K562 (cell line): ENCODE measurements around the gene ZNF335. TPM values are rescaled to one million over a fixed set of nuclear protein-coding genes. Genes with fewer than 3 reads are reported as not detected.
A peak's percentile ranks its signal among the peaks of the same experiment; 100 is the strongest.

Experiments used
- ATAC-seq: fragments of 200-7000 bp; cut with Tn5 transposase; 3 replicates; pipeline ENCODE4 v1.9.1; 2020; ENCODE audit warnings: moderate library complexity
- BruUV-seq: library from RNA; stranded (reverse); fragments of 400-500 nt; replicated peaks from 2 replicates; lab custom pipeline; 2021; lab: Mats Ljungman, UMichigan
- CTCF ChIA-PET: fragments of 300-600 bp; formaldehyde crosslinking; extraction: SDS; loops from one replicate; lab custom pipeline; 2021; ENCODE audit warnings: low intra/inter-chr PET ratio; lab: Yijun Ruan, JAX
- POLR2A ChIA-PET: fragments of 300-600, 350-650 bp; sonication (Branson Sonifier 250); formaldehyde crosslinking; extraction: SDS; loops from one replicate; lab custom pipeline; 2021; ENCODE audit warnings: antibody characterized with exemption, inconsistent platforms; lab: Yijun Ruan, JAX
- DNase-seq, 4 experiments: peaks; one replicate each; pipeline versions ENCODE4 v3.0.0 to v3.0.0-alpha.2; 2011 to 2018; ENCODE audit warnings: low spot score in 3 of 4, mixed read lengths in 3 of 4; ENCODE audit errors: extremely low read depth in 1 of 4
- FAIRE-seq: peaks from 2 replicates; lab custom pipeline; 2011; peaks lifted over from hg19 to GRCh38; lab: Jason Lieb, UNC
- H2AFZ ChIP-seq: 2 replicates; pipeline ENCODE4 v1.6.0; 2011; ENCODE audit warnings: low read depth, low read length, control low read depth, inconsistent platforms
- H3K27ac ChIP-seq: fragments of 200-600 bp; 3 replicates; pipeline ENCODE4 v1.8.0; 2011; ENCODE audit warnings: low read depth, mild to moderate bottlenecking, control low read depth, inconsistent platforms, low read length, moderate library complexity, mixed read lengths; ENCODE audit errors: extremely low read depth
- H3K27me3 ChIP-seq, 2 experiments: fragments of 300-600 bp in 1 of 2; 2 replicates in 1 of 2; 3 replicates in 1 of 2; pipeline versions ENCODE4 v1.6.0 to v1.8.0; 2011; ENCODE audit warnings: inconsistent platforms in 2 of 2, low read length in 2 of 2, mild to moderate bottlenecking in 1 of 2, mixed read lengths in 1 of 2, moderate library complexity in 1 of 2; ENCODE audit not compliant: control insufficient read depth in 2 of 2, insufficient read depth in 2 of 2
- H3K36me3 ChIP-seq: fragments of 300-600 bp; 3 replicates; pipeline ENCODE4 v1.8.0; 2011; ENCODE audit warnings: mild to moderate bottlenecking, low read length, inconsistent platforms; ENCODE audit not compliant: control insufficient read depth, insufficient read depth
- H3K4me1 ChIP-seq, 2 experiments: fragments of 200-600 bp in 1 of 2; replicated peaks in 1 of 2; 2 replicates in 1 of 2; 3 replicates in 1 of 2; pipeline versions ENCODE4 v1.5.1 to v1.8.0; 2011; ENCODE audit warnings: inconsistent platforms in 2 of 2, low read length in 2 of 2, mild to moderate bottlenecking in 1 of 2, mixed read lengths in 1 of 2, moderate library complexity in 1 of 2; ENCODE audit not compliant: control insufficient read depth in 2 of 2, insufficient read depth in 2 of 2
- H3K4me2 ChIP-seq: 2 replicates; pipeline ENCODE4 v1.6.1; 2011; ENCODE audit warnings: low read length, control low read depth, inconsistent platforms, mixed read lengths; ENCODE audit not compliant: insufficient read depth
- H3K4me3 ChIP-seq: fragments of 200-600 bp; sonication (generic), shearing (Covaris generic); 2 replicates; pipeline ENCODE4 v1.5.1; 2016; ENCODE audit warnings: control low read depth, inconsistent platforms
- H3K79me2 ChIP-seq: fragments of 200-600 bp; 3 replicates; pipeline ENCODE4 v1.8.0; 2011; ENCODE audit warnings: low read length, inconsistent platforms; ENCODE audit not compliant: control insufficient read depth, insufficient read depth
- H3K9ac ChIP-seq, 2 experiments: 2 replicates each; pipeline versions ENCODE4 v1.6.0 to v1.6.1; 2011; ENCODE audit warnings: low read depth in 2 of 2, low read length in 2 of 2, control low read depth in 1 of 2, inconsistent platforms in 1 of 2, mild to moderate bottlenecking in 1 of 2, mixed read lengths in 1 of 2; ENCODE audit not compliant: insufficient read depth in 1 of 2
- H3K9me1 ChIP-seq: one replicate; pipeline ENCODE4 v1.6.0; 2011; ENCODE audit warnings: inconsistent platforms, mild to moderate bottlenecking, low read length, moderate library complexity; ENCODE audit not compliant: control insufficient read depth, insufficient read depth
- H3K9me3 ChIP-seq: replicated peaks from 2 replicates; pipeline ENCODE4 v1.5.1; 2011; ENCODE audit warnings: low read depth, low read length, inconsistent platforms; ENCODE audit not compliant: control insufficient read depth, insufficient read depth
- H4K20me1 ChIP-seq: replicated peaks from 2 replicates; pipeline ENCODE4 v1.6.1; 2011; ENCODE audit warnings: low read length, inconsistent platforms, mixed read lengths; ENCODE audit not compliant: control insufficient read depth, insufficient read depth
- E2F6 ChIP-seq, 2 experiments: IDR thresholded peaks; 2 replicates each; pipeline ENCODE4 v1.6.1; 2011; ENCODE audit warnings: borderline replicate concordance in 1 of 2, control low read depth in 1 of 2, low read depth in 1 of 2, low read length in 1 of 2, mild to moderate bottlenecking in 1 of 2, mixed read lengths in 1 of 2, moderate library complexity in 1 of 2; ENCODE audit not compliant: insufficient read depth in 1 of 2, insufficient read length in 1 of 2, poor library complexity in 1 of 2, severe bottlenecking in 1 of 2; ENCODE audit errors: extremely low read depth in 1 of 2
- NCOA6 ChIP-seq: fragments of 450-650 bp; IDR thresholded peaks from 2 replicates; pipeline ENCODE4 v1.6.1; 2017; ENCODE audit warnings: mild to moderate bottlenecking
- RBFOX2 ChIP-seq: fragments of 200-400 bp; formaldehyde crosslinking; IDR thresholded peaks from 2 replicates; pipeline ENCODE4 v1.6.1; 2017; ENCODE audit warnings: low read depth, mild to moderate bottlenecking, low read length, moderate library complexity
- ZBTB17 ChIP-seq: fragments of 450-650 bp; formaldehyde crosslinking; IDR thresholded peaks from 2 replicates; pipeline ENCODE4 v1.4.0; 2020; ENCODE audit warnings: mild to moderate bottlenecking
- ZFP36 ChIP-seq: fragments of 150-350 bp; IDR thresholded peaks from 2 replicates; pipeline ENCODE4 v1.6.1; 2018; ENCODE audit warnings: low read length, low read depth; ENCODE audit not compliant: partially characterized antibody
- ZNF584 ChIP-seq: fragments of 200-800 bp; sonication (Bioruptor generic); IDR thresholded peaks from 2 replicates; pipeline ENCODE4 v1.6.1; 2016; ENCODE audit warnings: low read depth, mild to moderate bottlenecking, missing genetic modification characterization, missing compliant biosample characterization
- WGBS: fragments of 100-300 bp; shearing (Covaris generic); methylation state at CpG from one replicate; pipeline ENCODE4 v1.1.6; 2016; ENCODE audit warnings: low coverage, mixed read lengths; ENCODE audit not compliant: insufficient coverage; ENCODE audit errors: missing lambda C conversion rate; 5-methylcytosine and 5-hydroxymethylcytosine counted together
- in situ Hi-C: fragments of 300-500 bp; cut with MboI; formaldehyde crosslinking; loops from 4 replicates; pipeline ENCODE4 v1.15.0; 2018; ENCODE audit warnings: inconsistent platforms, mixed read lengths
- intact Hi-C: fragments of 100-400 bp; cut with micrococcal nuclease; formaldehyde crosslinking; loops from 2 replicates; pipeline ENCODE4 v1.14.2; 2022
- polyA plus RNA-seq, 8 experiments: library from polyadenylated mRNA; depleted of rRNA in 4 of 8; stranded (reverse) in 5 of 8; unstranded in 3 of 8; fragments of >200 nt; fragmentation: Nextera tagmentation in 2 of 8; fragmentation: Illumina TruSeq in 1 of 8; extraction: Ambion mirVana in 2 of 8; extraction: Trizol in 1 of 8; gene quantifications; 2 replicates each; pipeline versions ENCODE4 v1.2.1 to v1.2.3, GENCODE V29; 2011 to 2014; ENCODE audit warnings: inconsistent platforms in 1 of 8, missing spikeins in 1 of 8
- total RNA-seq, 7 experiments: library from RNA; depleted of rRNA in 6 of 7; stranded (reverse); fragments of >200 nt in 6 of 7; fragmentation: Illumina TruSeq in 2 of 7; extraction: Trizol in 2 of 7; gene quantifications; 2 replicates each; pipeline versions ENCODE4 v1.2.1 to v1.2.3, GENCODE V29; 2011 to 2021; ENCODE audit warnings: low replicate concordance in 1 of 7

ZNF335 gene
- total and polyA plus RNA-seq, 9 of the 15 experiments (the other 6 are each of a cell fraction or from before 2014, with no cell fraction given): 0.39 to 16.0 (median 7.6) TPM

DNA sequence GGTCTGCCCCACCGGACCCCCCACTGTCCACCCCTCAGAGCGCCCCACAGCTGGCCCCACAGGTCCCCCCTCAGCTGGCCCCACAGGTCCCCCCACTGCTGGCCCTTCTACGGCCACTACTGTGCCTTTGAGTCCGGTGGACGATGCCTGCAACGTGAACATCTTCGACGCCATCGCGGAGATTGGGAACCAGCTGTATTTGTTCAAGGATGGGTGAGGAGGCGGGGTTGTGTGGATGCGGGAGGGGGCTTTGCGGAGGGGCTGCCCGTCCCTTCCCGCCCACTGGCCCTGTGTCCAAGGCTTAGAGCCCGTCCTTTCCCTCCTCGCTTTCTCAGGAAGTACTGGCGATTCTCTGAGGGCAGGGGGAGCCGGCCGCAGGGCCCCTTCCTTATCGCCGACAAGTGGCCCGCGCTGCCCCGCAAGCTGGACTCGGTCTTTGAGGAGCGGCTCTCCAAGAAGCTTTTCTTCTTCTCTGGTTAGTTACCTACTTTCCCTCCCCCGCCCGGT is 41.4 kb upstream of the ZNF335 start:
- FAIRE-seq: no peak
- intact Hi-C loops (loop anchor here (2.0 kb wide), 1 partner anchor 27 kb away; no protein-coding TSS in a partner anchor), in situ Hi-C loops (no loop called here)
- Histone ChIP-seq H3K27ac (no peak overlapping the region), H3K36me3 (no peaks in the 10 kb centered on the region), H4K20me1 (0 out of 2 replicates have a peak, but pooled peaks cover 2% of the 10 kb centered on the region), H3K79me2 (no peaks in the 10 kb centered on the region), H2AFZ (peak overlapping the region; percentile 92), H3K4me3 (peak overlapping the region; percentile 38; the same call in 1 of the 2 replicates), H3K9ac (0 out of 4 replicates have a peak overlapping the region, but pooled peaks of 1 of the 2 experiments have one; percentile 48), H3K4me1 (peaks cover 0 to 42% of the 10 kb centered on the region in 2 experiments; a peak in 2 of 5 replicates), H3K9me1 (no peaks in the 10 kb centered on the region), H3K9me3 (no peaks in the 10 kb centered on the region), H3K27me3 (peaks cover 15 to 31% of the 10 kb centered on the region in 2 experiments; a peak in 4 of 5 replicates), H3K4me2 (peak overlapping the region; percentile 77)
- CTCF ChIA-PET: interaction anchor here (0.6 to 2.2 kb wide), 5 partner anchors 19 to 336 kb away, joined by 3 to 18 read pairs (median 4); partner anchors contain the start of gene NCOA5
- no peak for DNase-seq
- POLR2A ChIA-PET: interaction anchor here (0.6 to 0.7 kb wide), 2 partner anchors 165 to 305 kb away, joined by 3 to 4 read pairs; no protein-coding TSS in a partner anchor
- no peak for ATAC-seq
- BruUV-seq: no TSS peak
- TF ChIP-seq ZFP36: no peak
- peak in 1 of 2 experiments; percentile 6 for TF ChIP-seq E2F6 (IDR thresholded peaks at IDR 0.05; ENCODE audit: borderline replicate concordance in 1 of 2, extremely low read depth in 1 of 2, insufficient read depth in 1 of 2, insufficient read length in 1 of 2, low read depth in 1 of 2, low read length in 1 of 2, poor library complexity in 1 of 2, severe bottlenecking in 1 of 2)
- peak; percentile 22; the same call in 1 of the 2 replicates for TF ChIP-seq NCOA6
- no peak for TF ChIP-seq ZNF584 (CRISPR knock-in tag)
- TF ChIP-seq RBFOX2: peak; percentile 2; the same call in 1 of the 2 replicates
- TF ChIP-seq ZBTB17 (CRISPR knock-in tag): no peak
- WGBS: 6% methylated on average over 20 of the region's 29 CpGs
